Suppressor macrophage (primary cell): ENCODE data around the gene PLK2.

Source experiments
- DNase-seq, 4 experiments: peaks; one replicate each; pipeline ENCODE4 v3.0.0-alpha.2; 2020 to 2022
- total RNA-seq, 17 experiments: gene quantifications; one replicate each; lab custom pipeline; 2026; ENCODE audit warnings: mixed read lengths in 6 of 17, inconsistent platforms in 3 of 17; lab: John Stamatoyannopoulos, UW

Gene PLK2
- total RNA-seq: 2.1 to 9.4 (median 3.9) reads per million in 17 experiments

DNA sequence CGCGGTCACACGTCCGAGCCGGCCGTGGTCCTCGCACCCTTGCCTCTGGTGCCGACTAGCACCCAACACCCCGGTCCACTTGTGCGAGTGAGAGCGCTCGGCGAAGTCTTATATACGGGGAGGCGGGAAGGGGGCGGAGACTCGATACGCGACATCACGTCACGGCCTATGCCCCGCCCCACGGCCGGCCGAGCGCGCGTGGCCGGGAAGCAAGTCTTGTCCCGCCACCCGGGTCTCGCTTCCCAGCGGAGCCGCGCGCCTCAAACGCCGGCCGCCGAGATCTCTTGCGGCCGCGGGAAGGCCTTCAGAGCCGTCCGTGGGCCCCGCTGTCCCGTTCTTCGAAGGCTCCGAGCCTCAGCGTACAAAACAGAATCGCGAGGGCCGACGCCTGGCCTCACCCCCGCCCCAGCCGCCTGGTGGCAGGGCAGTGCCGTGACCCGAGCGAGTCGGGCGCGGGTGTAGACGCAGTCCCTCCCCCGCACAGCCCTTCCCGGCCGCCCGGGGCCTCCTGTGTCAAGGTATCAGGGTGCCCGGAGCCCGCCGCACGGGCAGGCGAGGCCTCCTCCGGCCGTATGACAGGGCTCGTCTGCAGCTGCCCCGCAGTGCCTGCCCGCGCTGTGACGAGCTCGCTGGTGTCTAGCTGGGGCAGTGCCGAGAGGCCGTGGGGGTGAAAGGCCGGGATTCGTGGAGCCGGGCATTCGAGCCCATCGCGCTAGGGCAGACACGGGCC lies at the start of gene PLK2:
PLK2 (minus strand) TSS at position 85 of the 730 bp plus-strand sequence. CDS start 127 bp downstream, outside the sequence.
- peak; percentile 93 to 98 (median 96) for DNase-seq

GRCh38 chr5:58507715-58508114 lies 47.8 kb upstream of the PLK2 start:
- peak in 3 of 4 experiments; percentile 5 to 31 (median 25) for DNase-seq

- peak in 2 of 4 experiments; percentile 49 to 59 for DNase-seq
Observed at GRCh38 chr5:58505971-58506640, 46.2 kb upstream of the PLK2 start.

DNA sequence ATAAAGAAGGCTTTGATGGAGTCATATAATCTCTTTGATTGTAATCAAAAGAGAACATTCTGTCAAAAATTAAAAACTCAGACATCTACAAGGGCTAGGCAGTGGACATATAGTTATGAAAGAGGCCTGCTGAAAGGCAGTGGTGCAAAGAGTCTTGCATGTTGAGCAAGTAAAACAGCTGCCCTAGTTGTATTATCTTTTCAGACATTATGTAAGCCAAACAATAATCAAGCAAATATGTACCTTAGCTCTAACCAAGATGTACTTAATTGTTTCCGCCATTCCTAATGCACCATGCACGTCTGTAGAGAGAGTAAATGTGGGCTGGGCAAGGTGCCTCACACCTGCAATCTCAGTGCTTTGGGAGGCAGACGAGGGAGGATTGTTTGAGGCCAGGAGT lies 45.6 kb upstream of the PLK2 start:
- DNase-seq: peak in 2 of 4 experiments; percentile 14 to 33

- DNase-seq: no peak
Observed at GRCh38 chr5:58504766-58505165, 44.9 kb upstream of the PLK2 start.

- DNase-seq: no peak
Observed at GRCh38 chr5:58503390-58504046, 43.6 kb upstream of the PLK2 start.

GRCh38 chr5:58501778-58502417 lies 42.0 kb upstream of the PLK2 start:
- DNase-seq: no peak

DNA sequence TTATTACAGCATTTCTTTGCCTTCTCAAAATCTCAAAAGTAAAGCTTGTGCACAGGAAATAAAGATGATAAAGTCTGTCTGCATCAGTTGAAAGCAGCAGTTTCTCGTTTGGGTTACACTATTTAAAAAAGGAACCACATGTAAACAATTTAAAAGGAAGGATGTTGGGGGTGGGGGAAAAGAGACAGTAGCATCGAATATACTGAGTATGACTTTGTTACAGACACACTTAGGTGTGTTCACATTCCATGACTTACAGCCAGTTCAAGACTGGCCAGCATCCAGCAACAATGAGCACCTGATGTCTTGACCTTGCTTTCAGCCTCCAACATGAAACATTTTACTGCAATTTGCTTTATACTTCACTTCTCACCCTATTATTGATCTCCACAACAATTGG lies 40.1 kb upstream of the PLK2 start:
- DNase-seq: peak in 2 of 4 experiments; percentile 6 to 41

GRCh38 chr5:58499231-58499630 lies 39.3 kb upstream of the PLK2 start:
- no peak for DNase-seq

DNA sequence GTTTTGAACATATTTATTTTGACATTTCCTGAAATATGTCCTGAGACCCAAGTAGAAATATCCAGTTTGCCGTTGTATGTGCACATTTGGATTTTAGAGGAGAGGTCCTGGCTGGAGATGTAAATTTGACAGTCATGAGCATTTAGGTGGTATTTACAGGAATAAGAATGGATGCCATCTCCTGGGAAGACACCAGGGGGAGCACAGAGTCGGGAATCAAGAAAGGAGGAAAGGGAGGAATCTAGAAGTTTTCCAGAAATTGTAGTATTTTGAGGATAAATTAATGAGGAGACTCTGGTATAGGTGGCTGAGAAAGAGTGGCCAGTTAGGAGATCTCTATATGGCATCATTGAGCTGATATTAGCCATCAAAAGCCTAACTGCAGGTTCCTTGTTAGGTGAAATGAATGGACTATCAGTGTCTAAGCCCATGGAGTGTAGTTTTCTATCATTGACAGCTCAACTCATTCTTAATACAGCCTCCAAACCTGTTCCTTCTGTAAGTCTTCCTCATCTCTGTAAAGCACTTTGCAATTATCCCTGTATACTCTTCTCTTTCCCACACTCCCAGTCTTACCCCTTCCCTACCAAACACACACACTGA lies 38.6 kb upstream of the PLK2 start:
- DNase-seq: peak; percentile 12 to 52 (median 38)

- DNase-seq: no peak
Observed at GRCh38 chr5:58497921-58498320, 38.0 kb upstream of the PLK2 start.

DNA sequence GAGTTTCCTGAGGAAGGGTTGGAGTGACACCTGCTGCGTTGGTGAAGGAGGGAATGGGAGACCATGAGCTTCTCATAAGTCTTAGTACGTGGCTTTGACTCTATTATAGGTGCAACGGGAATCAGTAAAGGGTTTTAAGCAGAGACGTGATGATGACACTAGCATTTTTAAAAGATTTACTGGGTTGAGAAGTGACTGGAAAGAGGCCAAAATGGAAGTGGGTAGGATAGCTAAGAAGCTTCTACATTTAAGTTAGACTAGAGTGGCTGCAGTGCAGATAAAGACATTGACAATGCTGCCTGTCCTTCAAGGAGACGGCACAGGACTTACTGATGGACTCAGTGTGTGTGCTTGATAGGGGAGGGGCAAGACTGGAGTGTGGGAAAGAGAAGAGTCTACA lies 37.5 kb upstream of the PLK2 start:
- DNase-seq: no peak

DNA sequence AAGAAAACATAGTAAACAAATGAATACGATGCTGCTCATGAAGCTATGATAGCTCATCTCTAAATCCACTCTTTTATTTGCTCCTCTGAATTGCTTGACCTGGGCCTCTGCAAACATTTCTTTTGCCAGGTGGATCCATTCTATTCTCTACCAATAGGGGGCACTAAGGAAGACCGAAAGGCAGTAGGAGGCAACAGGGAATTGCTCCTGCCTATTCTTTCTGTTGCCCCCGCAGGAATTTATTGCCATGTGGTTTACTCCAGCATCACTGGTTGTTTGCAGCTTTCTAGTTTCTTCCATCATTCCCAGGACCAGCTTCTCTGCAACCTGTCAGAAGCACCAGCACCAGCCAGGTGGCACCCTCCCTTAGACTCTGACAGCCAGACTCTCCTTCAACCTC lies 36.6 kb upstream of the PLK2 start:
- DNase-seq: no peak

GRCh38 chr5:58493141-58493540 lies 33.3 kb upstream of the PLK2 start:
- no peak for DNase-seq

GRCh38 chr5:58491216-58491892 lies 31.5 kb upstream of the PLK2 start, which contains the start of gene GAPT:
Gene GAPT (plus strand): TSS chr5:58491435. CDS start chr5:58494537, 3,102 bp downstream.
- DNase-seq: peak; percentile 41 to 88 (median 72)

- DNase-seq: peak; percentile 22 to 37 (median 31)
Observed at GRCh38 chr5:58490402-58491050, 30.6 kb upstream of the PLK2 start.

DNA sequence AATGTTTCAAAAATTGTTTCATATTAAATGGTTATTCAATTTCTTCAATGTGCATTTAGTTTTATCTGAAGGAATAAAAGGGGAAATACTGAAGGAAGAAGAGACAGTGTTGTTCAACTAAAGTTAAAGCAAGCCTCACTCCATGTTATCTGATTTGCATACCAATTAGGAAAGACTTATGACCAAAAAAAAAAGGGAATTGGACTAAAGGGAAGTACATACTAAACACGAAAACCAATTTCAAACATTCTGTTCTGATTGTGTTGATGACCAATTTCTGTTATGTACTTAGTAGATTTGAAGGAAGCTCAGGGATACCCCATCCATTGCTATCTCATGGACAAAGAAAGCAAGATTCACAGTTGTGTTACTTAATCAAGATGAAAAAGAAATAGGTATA lies 26.4 kb upstream of the PLK2 start:
- DNase-seq: peak in 2 of 4 experiments; percentile 56 to 60

DNA sequence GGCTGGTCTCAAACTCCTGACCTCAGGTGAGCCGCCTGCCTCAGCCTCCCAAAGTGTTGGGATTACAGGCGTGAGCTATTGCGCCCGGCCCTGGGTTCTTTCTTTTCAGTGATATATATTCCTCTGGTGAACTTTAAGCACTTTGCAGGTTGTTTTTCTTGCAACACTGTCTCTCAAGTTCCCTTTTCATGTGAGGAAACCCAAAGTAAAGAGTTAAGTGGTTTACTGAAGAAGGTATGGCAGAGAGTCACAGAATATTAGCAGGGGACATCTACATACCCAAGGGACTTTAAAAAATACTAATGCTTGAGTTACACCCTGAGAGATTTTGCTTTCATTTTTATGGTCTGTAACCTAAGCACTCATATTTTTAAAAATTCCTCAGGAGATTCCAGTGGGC lies 24.6 kb upstream of the PLK2 start:
- peak in 1 of 4 experiments; percentile 6 for DNase-seq

- DNase-seq: no peak
Observed at GRCh38 chr5:58482536-58482935, 22.6 kb upstream of the PLK2 start.

DNA sequence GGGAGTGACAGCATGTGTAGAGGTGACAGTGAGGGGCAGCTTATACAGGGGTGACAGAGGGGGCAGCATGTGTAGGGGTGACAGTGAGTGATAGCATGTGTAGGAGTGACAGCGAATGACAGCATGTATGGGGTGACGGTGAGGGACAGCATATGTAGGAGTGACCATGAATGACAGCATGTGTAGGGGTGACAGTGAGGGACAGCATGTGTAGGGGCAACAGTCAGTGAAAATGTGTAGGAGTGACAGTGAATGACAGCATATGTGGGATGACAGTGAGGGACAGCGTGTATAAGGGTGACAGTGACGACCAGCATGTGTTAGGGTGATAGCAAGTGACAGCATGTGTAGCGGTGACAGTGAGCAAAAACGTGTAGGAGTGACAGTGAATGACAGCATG lies 21.9 kb upstream of the PLK2 start:
- no peak for DNase-seq

DNA sequence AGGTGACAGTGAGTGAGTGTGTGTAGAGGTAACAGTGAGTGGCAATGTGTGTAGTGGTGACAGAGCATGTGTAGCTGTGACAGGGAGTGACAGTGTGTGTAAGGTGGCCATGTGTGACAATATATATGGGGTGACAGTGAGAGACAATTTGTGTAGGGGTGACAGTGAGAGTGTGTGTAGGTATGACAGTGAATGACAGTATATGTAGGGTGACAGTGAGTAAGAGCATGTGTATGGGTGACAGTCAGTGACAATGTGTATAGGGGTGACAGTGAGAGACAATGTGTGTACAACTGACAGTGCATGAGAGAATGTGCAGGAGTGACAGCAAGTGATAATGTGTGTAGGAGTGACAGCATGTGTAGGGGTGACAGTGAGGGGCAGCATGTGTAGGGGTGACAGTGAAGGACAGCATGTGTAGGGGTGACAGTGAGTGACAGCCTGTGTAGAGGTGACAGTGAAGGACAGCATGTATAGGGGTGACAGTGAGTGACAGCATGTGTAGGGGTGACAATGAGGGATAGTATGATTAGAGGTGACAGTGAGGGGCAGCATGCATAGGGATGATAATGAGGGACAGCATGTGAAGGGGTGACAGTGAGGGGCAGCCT lies 21.3 kb upstream of the PLK2 start:
- DNase-seq: no peak
